GM12891 (cell line): ENCODE measurements around the gene PCSK4.

ENCODE experiments used
- PAX5 ChIP-seq: IDR thresholded peaks from 2 replicates; pipeline ENCODE4 v1.6.1; 2011; ENCODE audit warnings: low read length, moderate library complexity, mild to moderate bottlenecking; ENCODE audit not compliant: insufficient read depth, severe bottlenecking
- POLR2A ChIP-seq: IDR thresholded peaks from 2 replicates; pipeline ENCODE4 v1.6.1; 2011; ENCODE audit warnings: low read depth, low read length, control low read depth
- POLR2AphosphoS5 ChIP-seq: IDR thresholded peaks from 2 replicates; pipeline ENCODE4 v1.6.1; 2011; ENCODE audit warnings: low read depth, low read length, control low read depth
- POU2F2 ChIP-seq: IDR thresholded peaks from 2 replicates; pipeline ENCODE4 v1.6.1; 2011; ENCODE audit warnings: low read depth, mild to moderate bottlenecking, control low read depth, low read length, moderate library complexity
- SPI1 ChIP-seq: IDR thresholded peaks from 2 replicates; pipeline ENCODE4 v1.6.1; 2011; ENCODE audit warnings: low read depth, low read length, control low read depth
- TAF1 ChIP-seq: IDR thresholded peaks from 2 replicates; pipeline ENCODE4 v1.6.1; 2011; ENCODE audit warnings: low read depth, low read length, control low read depth

DNA sequence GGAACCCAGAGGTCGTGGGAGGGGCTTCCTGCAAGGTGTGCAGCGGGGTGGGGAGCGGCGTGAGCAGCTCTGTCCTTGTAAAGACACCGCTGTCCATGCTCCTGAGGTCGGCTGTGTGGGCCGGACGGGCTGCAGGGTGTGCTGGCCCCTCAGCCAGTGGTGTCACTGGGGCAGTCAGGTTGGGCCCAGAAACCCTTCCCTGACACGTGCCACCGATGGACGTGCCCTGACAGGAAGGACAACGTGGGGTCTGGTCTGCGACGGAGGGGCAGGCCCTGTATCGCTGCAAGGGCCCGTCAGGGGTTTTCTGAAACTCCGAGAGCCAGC is 56.1 kb downstream of the PCSK4 start:
- no peak for TF ChIP-seq POLR2A
- TF ChIP-seq TAF1, result no peak
- no peak for TF ChIP-seq POLR2AphosphoS5
- TF ChIP-seq PAX5, result no peak
- TF ChIP-seq POU2F2, result no peak
- TF ChIP-seq SPI1, result no peak
